Activated T-cell treated with anti-CD3 and anti-CD28 coated beads for 48 hours (primary cell): ENCODE data around the gene TBPL1.
"Not testable (repeated sequence)": the region's sequence is repeated elsewhere in the genome, so short reads cannot be mapped to it uniquely, and the experiment has no call there.

Experiments used
- DNase-seq: peaks from one replicate; pipeline ENCODE4 v3.0.0-alpha.2; 2020; ENCODE audit warnings: low read depth

TBPL1 gene

DNA sequence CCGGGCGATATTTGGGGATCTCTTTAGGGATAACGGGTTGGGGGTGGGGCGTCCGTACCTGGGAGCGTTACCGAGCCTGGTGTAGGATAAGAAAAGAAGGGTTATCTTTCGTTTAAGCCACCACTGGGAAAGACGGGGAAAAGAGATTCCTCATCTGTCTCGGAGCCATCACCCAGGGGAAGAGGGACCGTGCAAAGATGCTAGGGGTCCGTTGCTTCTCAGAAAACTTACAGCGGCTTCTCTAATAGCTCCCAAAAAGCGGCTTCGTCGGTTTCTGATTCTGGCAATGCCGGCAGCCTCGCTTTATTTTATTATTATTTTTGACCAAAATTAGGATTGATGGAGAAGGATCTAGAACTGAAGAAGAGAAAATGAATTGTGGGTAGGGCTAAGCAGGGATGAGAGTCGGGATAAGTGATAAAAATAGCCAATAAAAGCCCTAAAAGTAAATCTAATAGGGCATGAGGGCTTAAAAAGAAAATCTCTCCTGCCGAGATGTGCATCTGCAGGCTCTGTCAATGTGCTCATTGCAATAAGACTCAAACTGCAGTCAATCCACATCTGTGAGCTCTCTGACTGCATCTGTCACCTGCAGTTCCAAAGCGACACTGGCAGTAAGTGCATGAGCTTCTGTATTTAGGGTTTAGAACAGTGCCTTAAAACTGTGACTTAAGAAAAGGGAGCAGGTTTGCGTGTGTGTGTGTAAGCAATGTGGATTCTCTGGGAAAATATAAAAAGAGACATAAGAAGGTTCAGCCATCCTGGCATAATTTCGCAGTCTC is 801 bp downstream of the TBPL1 start:
- DNase-seq = no peak

DNA sequence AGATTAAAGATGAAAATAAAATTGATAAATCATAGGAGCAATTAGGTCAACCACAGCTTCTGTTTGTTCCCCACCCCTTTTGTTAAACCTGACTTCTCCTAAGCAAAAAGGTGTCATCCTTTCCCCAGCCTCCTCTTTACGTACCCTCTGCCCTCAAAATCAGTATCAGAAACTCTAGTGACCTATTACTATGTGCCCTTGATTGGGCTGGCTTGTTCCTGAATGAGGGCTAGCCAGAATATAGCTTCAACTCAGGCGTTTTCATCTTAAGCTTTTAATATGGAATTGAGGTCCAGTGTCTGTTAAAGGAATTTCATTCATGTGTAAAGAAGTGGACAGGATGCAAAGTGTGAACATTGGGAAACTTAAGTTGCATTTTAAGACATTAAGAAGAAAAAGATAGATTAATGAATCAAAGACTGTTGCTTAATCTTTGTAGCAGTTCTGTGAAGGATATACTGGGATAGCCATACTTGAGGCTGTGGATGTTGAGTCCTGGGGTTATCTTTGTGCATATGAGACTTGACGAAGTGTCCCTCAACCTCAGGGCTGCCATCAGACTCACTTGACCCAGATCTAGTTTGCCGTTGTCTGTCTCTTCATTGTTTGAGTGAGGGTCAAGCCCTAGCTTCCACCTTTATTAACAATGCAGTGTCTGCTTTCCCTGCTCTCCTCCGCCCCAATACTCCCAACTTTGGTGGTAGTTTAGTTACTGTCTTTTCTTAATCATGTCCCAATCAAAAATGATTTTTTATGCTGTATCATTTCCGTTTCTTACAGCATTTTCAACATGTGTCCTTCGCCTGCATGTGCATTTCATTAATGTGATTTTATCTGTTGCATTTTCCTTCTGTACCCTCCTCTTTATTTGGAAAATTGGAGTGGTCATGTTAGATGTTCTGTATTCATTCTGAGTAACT is 1.9 kb downstream of the TBPL1 start:
- no peak for DNase-seq

DNA sequence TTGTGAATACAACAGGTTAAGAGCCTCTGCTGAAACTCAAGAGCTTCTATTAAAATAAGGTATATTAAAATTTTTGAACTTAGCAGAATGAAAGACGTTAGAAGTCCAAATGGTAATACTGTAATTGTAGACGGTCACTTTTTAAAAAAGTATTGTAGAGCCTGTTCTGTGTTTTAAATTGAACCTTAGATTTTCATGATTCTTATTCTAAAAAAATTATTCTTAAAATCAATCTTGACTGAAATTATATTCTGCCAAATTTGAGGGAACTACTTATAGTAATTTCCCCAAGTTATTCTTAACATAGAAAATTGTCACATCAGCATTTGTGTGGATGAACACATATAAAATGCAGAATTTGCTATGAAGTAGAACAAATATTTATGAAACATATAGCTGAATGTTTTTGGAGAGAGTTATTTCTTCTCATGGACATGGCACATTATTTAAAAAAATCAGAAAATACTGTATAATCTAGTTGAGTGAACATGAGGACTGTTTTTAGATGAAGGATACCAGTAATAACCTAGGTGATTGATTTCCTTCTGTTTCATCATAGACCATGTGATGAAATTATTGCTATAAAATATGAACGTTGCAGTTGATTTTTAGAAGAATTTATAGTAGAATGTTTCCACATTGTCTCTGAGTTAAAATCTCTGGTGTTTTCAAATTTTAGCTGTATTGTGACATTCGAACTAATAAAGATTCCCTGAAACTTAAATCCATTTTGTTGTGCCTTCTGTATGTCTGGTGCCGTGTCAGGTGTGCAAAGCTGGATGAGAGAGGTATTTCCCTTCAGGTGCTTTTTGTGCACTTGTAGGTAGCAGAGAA is 2.8 kb downstream of the TBPL1 start:
- no peak for DNase-seq

DNA sequence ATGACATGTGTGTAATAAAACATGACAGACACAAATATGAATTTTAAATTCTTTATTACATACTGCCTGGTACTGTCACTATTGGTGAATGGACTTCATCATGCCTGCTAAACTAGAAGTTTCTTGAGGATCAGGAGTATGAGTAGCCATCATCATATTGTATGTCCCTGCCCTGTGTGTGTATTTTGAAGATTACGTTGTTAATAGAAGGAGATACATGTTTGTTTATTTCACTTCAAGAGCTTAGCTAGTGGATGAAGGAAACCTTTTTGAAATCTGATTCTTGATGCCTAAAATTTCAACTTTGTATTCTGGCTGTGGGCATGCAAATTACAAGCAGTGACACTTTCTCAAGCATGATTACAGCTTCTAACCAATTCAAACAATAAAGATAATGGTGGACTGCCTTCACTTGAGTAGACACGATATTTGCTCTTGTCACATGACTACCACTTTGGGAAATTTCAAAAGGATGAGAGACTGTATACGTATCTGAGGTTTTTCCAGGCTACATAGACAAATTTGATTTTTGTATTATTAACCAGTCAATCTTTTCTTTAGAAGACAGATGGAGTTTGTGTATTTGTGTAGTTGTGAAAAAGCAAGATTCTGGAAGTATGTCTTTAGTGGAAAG is 3.5 kb downstream of the TBPL1 start:
- no peak for DNase-seq

DNA sequence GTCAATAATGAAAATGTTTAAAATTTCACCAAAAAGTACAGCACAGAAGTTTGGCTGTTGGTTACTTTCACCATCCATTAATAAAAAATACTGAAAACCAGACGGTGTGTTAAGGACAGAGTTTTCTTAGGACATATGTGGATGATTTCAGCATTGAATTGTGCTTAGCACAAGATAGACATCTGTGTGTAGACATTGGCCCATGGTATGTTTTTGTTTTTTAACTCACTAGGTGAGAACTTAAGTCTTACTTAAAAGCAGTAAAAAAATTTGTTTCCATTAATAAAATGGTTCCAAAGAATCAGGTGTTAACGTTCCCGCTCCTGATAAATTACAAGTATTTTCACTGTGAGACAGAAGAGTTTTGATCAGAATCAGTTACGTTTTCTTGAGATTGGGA is 4.2 kb downstream of the TBPL1 start:
- no peak for DNase-seq

DNA sequence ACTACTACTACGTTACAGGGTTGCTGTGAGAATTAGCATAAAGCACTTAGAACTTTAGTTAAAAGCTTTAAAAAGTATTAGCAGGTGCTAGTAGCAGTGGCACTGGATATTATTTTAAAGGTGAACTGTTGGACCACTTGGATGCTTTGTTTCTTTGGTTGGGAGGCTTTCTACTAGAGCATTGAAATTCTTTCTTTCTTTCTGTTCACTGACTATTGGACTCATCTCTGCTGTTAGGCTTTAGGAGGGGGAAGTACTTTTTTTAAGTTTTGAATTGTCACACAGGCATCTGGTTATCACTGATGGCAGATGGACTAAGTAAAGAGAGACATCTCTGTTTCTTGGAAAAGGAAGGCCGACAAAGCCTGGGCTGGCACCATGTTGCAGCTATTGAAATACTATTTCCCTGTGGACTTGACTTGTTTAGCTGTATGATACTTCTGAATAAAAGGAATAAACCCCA is 4.8 kb downstream of the TBPL1 start:
- DNase-seq = no peak

DNA sequence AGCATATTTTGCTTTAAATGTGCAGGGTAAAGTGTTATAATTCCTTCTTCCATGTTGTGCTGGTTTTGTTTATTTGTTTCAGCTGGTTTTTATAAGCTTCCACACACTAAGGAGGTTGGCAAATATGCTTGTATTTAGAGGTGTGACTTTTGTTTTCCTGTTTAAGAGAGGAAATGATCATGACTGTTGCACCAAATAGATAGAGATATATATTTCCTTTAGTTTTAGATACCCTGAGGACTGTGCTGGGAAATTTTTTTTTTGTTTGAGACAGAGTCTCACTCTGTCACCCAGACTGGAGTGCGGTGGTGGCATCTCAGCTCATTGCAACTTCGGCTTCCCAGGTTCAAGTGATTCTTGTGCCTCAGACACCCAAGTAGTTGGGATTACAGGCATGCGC is 5.8 kb downstream of the TBPL1 start:
- no peak for DNase-seq

DNA sequence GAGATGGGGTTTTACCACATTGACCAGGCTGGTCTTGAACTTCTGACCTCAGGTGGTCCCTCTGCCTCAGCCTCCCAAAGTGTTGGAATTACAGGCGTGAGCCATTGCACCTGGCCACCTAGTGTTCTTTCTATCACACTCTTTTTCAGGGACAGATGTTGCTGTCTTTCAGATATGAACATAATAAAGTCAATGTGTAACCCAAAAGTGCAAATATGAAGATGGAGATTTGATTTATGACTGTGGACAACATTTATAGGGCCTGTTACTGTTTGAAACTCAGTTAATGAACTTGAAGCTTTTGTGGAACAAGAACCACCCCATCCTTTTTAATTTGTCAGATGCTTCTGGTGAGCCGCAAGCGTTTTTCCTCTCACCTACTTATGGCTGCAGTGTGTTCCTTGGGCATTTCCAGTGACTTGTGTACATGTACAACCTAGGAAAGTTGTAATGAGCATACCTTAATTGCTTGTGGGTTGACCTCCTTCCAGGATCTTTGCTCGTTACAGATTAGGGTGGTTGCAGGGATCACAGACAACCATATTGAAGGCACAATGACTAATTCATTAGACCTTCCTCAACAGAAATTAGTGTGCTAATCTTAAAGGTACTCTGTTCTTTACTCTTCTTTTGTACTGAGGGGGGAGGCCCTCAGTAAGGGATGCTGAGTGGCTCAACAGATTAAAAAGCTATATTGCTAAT is 6.8 kb downstream of the TBPL1 start:
- no peak for DNase-seq

DNA sequence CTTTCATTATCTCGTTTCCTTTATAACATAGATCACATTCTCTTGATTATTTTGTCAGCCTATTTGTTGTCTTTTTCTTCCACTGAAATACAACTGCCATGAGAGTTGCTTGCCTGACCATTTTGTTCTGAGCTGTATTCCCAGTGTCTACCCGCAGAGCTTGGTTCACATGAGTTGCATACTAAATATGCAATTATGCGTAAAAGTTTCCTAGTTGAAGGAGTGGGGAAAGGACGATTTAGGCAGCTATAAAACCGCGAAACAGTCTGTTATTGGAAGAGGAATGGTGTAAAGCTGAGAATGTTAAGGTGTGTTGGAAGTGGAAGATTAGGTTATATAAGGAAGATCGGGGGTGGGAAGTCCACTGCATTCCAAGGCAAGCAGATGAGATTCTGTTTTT is 8.8 kb downstream of the TBPL1 start:
- DNase-seq = no peak

DNA sequence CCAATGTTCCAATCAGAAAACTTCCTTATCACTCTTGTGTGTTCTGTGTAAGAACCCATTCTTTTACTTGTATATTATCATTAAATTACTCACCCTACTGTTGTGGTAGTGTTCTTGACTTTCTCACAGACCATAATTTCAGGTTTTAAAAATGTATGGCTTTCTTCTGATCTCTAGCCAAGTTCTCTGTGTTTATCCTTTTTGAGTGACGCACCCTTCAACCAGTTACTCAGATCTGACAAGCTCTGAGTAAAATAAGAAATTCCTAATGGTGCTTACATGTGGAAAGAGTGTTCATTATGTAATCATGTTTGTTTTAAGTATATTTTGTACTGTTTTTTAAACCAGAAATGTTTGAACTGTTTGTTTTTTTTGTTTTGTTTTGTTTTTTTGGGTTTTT is 11.0 kb downstream of the TBPL1 start:
- DNase-seq = no peak

DNA sequence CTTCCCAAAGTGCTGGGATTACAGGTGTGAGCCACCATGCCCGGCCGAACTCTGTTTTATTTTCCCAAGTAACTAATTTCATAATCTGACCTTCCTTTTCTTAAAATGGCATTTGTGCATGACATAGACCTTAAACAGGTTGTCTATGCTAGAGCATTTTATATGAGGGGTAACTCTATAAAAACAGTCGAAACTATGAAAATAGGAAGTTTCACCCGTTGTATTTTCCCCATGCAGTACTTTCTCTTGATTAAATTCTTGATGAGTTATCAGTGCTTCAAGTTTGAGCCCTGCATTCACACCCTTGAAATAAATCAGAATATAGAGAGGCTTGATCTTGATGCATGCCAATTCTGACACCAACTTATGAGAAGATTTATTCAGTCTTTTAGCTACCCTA is 11.7 kb downstream of the TBPL1 start:
- DNase-seq = no peak

DNA sequence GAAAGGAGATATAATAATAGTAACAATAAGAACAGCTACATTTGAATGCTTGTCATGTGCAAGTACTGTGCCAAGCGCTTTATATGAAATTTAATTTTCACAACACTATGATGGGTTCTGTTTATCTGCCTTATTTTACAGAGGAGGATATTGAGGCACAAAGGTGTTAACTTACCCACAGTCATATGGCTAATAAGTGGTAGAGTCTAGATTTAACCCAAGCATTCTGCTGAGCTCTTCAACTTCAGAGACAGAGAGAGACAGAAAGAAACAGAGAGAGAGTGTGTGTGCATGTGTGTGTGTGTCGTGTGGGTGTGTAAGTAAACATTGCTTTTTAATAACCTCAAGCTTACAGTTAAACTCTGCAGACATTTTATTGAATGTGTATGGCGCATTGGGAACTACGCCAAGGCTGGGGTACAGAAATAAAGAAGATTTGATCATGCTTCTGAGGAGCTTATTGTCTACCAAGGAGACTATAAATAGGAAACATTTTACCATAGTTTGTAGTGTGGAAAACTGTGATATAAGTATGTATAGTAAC is 12.9 kb downstream of the TBPL1 start:
- DNase-seq = no peak

DNA sequence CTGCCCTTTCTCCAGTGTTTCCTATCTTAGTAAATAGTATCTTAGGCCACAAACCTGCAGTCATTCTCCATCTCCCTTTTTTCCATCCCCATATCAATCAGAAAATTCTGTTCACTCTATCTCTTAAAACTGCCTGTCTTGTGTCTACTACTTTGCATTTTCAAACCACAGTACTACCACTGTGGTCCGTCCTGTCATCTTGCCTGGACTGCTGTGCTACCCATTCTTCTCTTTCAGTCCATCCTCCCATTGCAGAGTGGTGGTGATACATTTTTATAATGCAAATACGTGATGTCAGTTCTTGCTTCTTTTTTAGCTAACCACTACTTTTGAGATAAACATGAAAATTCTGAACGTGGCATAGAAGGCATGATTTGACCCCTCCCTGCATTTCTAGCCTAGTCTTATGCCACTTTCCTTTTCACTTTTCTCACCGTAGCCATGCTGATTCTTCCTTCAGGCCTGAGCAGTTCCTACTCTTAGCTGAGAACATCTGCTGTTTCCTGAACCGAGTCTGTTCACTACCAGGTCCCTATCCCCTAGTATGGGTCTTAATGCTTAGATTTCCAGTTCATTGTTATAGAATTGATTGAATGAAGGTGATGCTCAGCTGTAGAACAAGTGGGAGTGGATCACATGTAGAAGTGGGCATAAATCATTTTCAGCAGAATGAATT is 13.8 kb downstream of the TBPL1 start:
- DNase-seq = no peak

DNA sequence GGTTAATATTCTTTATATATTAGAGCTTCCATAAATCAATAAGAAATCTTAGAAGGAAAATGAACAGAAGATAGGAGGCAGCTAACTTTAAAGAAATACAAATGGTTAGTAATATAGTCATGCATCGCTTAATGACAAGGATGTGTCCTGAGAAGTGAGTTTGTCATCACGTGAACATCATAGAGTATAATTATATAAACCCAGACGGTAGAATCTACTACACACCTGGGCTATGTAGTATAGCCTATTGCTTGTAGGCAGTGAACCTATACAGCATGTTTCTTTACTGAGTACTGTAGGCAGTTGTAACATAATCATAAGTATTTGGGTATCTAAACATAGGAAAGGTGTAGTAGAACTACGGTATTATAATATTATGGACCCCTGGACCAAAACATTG is 14.3 kb downstream of the TBPL1 start:
- DNase-seq = no peak

DNA sequence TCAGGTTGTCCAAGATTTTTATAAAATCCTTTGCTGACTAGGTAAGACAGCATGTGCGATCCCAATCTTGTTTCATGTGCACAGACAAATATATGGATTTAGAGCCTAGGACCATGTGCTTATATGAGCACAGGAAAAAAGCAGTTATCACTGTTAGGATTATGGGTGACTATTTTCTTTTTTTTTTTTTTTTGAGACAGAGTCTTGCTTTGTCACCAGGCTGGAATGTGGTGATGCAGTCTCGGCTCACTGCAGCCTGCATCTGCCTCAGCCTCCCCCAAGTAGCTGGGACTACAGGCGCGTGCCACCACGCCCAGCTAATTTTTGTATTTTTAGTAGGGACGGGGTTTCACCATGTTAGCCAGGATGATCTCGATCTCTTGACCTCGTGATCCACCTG is 14.8 kb downstream of the TBPL1 start:
- DNase-seq = not testable (repeated sequence)

DNA sequence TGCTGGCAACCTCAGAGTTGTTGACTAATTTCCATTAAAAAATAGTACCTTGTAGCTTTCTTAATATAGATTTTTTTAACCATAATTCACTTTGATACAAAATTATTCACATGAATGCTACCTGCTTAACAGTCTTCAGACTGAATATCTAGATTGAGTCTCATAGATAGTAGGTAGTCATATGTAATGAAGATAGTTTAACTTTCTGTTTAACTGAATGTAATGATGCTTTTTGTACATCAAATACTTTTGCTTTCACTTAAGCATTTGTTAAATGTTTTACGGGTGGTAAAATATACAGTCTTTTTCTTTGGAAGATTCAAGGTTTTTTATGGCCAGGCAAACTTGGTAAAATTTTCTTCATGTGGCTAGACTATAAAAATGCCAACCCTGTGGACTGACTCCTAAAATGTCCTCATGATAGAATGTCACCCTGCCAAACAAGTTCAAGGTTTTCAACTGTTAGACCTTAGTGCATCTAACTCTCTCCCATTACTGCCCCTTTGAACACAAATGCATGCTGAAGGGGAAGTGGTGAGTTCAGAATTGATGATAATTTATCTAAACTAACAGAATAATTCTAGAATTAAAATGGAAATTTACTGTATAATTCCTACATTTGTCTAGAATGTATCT is 16.4 kb downstream of the TBPL1 start:
- DNase-seq = no peak

DNA sequence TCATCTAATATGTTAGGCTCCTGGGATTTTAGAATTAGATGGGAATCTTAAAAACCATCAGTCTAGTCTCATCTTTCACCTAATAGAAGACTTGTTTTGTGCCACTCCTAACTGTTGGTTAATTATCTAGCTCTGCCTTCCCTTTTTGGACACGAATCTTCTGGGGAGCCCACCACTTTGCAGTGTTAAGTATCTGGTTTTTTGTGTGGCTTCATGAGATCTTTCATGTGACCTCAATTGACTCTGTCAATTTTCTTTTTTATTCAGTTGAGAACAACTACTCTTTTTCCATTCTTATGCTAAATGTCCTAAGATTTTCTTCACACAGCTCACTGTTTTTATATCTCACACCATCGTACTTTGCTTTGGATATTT is 16.9 kb downstream of the TBPL1 start:
- DNase-seq = no peak

DNA sequence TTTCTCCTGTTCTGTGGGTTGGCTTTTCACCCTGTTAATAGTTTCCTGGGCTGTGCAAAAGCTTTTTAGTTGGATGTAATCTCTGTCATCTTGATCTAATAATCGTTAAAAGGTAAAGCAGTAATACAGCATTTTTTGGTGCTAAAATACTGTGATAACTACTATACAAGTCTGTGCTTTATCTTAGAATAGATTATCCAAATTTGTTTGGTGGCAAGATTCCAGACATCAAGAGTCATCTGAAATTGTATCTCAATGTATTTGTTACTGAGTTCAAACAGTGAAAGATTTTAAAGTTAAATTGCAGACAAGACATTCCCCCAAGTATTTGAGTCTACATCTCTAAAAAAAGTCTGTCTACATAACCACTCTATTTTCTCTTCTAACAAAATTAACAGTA is 18.8 kb downstream of the TBPL1 start:
- no peak for DNase-seq

DNA sequence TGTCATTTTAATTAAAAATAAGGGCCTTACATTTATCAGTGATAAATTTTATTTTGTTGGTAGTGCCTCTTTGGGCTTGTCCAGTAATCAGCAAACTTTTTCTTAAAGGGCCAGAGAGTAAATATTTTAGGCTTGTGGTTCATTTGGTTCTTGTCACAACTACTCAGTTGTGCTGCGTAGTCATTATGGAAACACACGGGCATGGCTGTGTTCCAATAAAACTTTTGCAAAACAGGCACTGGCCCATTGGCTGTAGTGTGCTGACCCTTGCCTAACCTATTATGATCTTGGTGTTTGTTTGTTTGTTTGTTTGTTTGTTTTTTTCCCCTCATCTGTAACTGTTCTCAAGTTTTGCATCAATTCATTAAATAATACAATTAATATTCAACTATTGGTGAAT is 19.4 kb downstream of the TBPL1 start:
- no peak for DNase-seq
